Keratinocyte (primary cell): ENCODE results near the gene BNIP2. TPM values are rescaled to one million over a fixed set of nuclear protein-coding genes. Genes with fewer than 3 reads are reported as not detected.

Source experiments
- DNase-seq: peaks from one replicate; pipeline ENCODE4 v3.0.0-alpha.2; 2011; ENCODE audit warnings: low read depth, missing footprints, low spot score
- FAIRE-seq: peaks from 2 replicates; lab custom pipeline; 2011; peaks lifted over from hg19 to GRCh38; lab: Jason Lieb, UNC
- H2AFZ ChIP-seq: 2 replicates; pipeline ENCODE4 v1.6.0; 2012; ENCODE audit warnings: low read length, control low read depth, inconsistent platforms; ENCODE audit not compliant: control insufficient read depth
- H3K27ac ChIP-seq: 2 replicates; pipeline ENCODE4 v1.5.1; 2011; ENCODE audit warnings: low read length; ENCODE audit not compliant: control insufficient read depth, insufficient read depth
- H3K27me3 ChIP-seq: 3 replicates; pipeline ENCODE4 v1.6.0; 2011; ENCODE audit warnings: low read length; ENCODE audit not compliant: control insufficient read depth, insufficient read depth; ENCODE audit errors: extremely low read depth
- H3K36me3 ChIP-seq, 2 experiments: 2 replicates in 1 of 2; 3 replicates in 1 of 2; pipeline ENCODE4 v1.5.1; 2011; ENCODE audit warnings: low read length in 2 of 2, mild to moderate bottlenecking in 1 of 2; ENCODE audit not compliant: control insufficient read depth in 2 of 2, insufficient read depth in 2 of 2; ENCODE audit errors: extremely low read depth in 1 of 2
- H3K4me1 ChIP-seq: 3 replicates; pipeline ENCODE4 v1.5.1; 2011; ENCODE audit warnings: low read length; ENCODE audit not compliant: control insufficient read depth, insufficient read depth; ENCODE audit errors: extremely low read depth
- H3K4me2 ChIP-seq: 3 replicates; pipeline ENCODE4 v1.6.0; 2011; ENCODE audit warnings: low read depth, low read length; ENCODE audit not compliant: control insufficient read depth, insufficient read depth; ENCODE audit errors: extremely low read depth
- H3K4me3 ChIP-seq, 3 experiments: fragments of 200-600 bp in 1 of 3; sonication (generic) in 1 of 3; 2 replicates in 2 of 3; 3 replicates in 1 of 3; pipeline ENCODE4 v1.5.1; 2011 to 2016; ENCODE audit warnings: low read length in 3 of 3, mild to moderate bottlenecking in 3 of 3, control low read depth in 2 of 3, inconsistent platforms in 1 of 3, low read depth in 1 of 3, mixed read lengths in 1 of 3, mixed run types in 1 of 3, moderate library complexity in 1 of 3; ENCODE audit not compliant: control insufficient read depth in 2 of 3, insufficient read depth in 2 of 3; ENCODE audit errors: extremely low read depth in 1 of 3
- H3K79me2 ChIP-seq: 2 replicates; pipeline ENCODE4 v1.6.0; 2012; ENCODE audit warnings: low read length; ENCODE audit not compliant: control insufficient read depth, insufficient read depth
- H3K9ac ChIP-seq: 3 replicates; pipeline ENCODE4 v1.6.0; 2011; ENCODE audit warnings: low read length; ENCODE audit not compliant: control insufficient read depth, insufficient read depth; ENCODE audit errors: extremely low read depth
- H3K9me1 ChIP-seq: 3 replicates; pipeline ENCODE4 v1.6.0; 2011; ENCODE audit warnings: low read length; ENCODE audit not compliant: control insufficient read depth, insufficient read depth; ENCODE audit errors: extremely low read depth
- H3K9me3 ChIP-seq: 2 replicates; pipeline ENCODE4 v1.5.1; 2012; ENCODE audit warnings: low read depth, low read length; ENCODE audit not compliant: control insufficient read depth
- H4K20me1 ChIP-seq: 3 replicates; pipeline ENCODE4 v1.6.0; 2011; ENCODE audit warnings: low read length; ENCODE audit not compliant: control insufficient read depth, insufficient read depth; ENCODE audit errors: extremely low read depth
- CTCF ChIP-seq, 3 experiments: IDR thresholded peaks in 1 of 3; conservative IDR thresholded peaks in 1 of 3; optimal IDR thresholded peaks in 1 of 3; 2 replicates in 2 of 3; 3 replicates in 1 of 3; pipeline versions ENCODE3 to v1.5.1; 2011; ENCODE audit warnings: low read length in 3 of 3, mild to moderate bottlenecking in 3 of 3, moderate library complexity in 2 of 3, control low read depth in 1 of 3, inconsistent platforms in 1 of 3; ENCODE audit not compliant: insufficient read depth in 2 of 3; ENCODE audit errors: extremely low read depth in 1 of 3
- EZH2 ChIP-seq: IDR thresholded peaks from one replicate; pipeline ENCODE4 v1.6.1; 2012; ENCODE audit warnings: inconsistent platforms, mild to moderate bottlenecking, low read length, moderate library complexity
- dilution Hi-C: fragments of 300-500 bp; cut with MboI; formaldehyde crosslinking; loops from one replicate; pipeline ENCODE4 v1.7.0; 2020; ENCODE audit warnings: low sequenced_read_pairs; ENCODE audit not compliant: extremely low pct_ligation_motif_present
- polyA plus RNA-seq, 5 experiments: library from polyadenylated mRNA; depleted of rRNA in 3 of 5; stranded (reverse) in 3 of 5; stranded (forward) in 1 of 5; unstranded in 1 of 5; fragments of >200 nt; gene quantifications; 1 replicate in 1 of 5; 2 replicates in 3 of 5; 3 replicates in 1 of 5; pipeline versions ENCODE4 v1.2.1 to v1.2.3, GENCODE V29; 2011 to 2012; ENCODE audit warnings: missing spikeins in 2 of 5, low read depth in 1 of 5, low replicate concordance in 1 of 5

BNIP2 gene
- polyA plus RNA-seq, 1 donor (not counting 4 experiments of a cell fraction or from before 2014, with no cell fraction given), result 57.4 TPM

- Histone ChIP-seq H3K9me3 (no peaks in the 10 kb centered on the region), H3K36me3 (peaks cover 9 to 34% of the 10 kb centered on the region in 2 experiments), H3K4me3 (no peak overlapping the region), H3K9ac (no peak overlapping the region), H2AFZ (no peak overlapping the region), H3K4me1 (peaks cover under 1% of the 10 kb centered on the region), H4K20me1 (peaks cover 21% of the 10 kb centered on the region), H3K4me2 (no peak overlapping the region), H3K27me3 (no peaks in the 10 kb centered on the region), H3K9me1 (no peaks in the 10 kb centered on the region), H3K27ac (no peak overlapping the region), H3K79me2 (peaks cover 45% of the 10 kb centered on the region)
- TF ChIP-seq EZH2, result no peak
- dilution Hi-C loops, result no loop called here
- no peak for FAIRE-seq
- DNase-seq, result no peak
These were observed 8.2 kb downstream of the BNIP2 start for GRCh38 chr15:59680870-59681269.

GRCh38 chr15:59680346-59680745 lies 8.8 kb downstream of the BNIP2 start:
- Histone ChIP-seq H2AFZ (no peak overlapping the region), H3K9me3 (no peaks in the 10 kb centered on the region), H3K27ac (no peak overlapping the region), H3K27me3 (no peaks in the 10 kb centered on the region), H4K20me1 (peaks cover 18% of the 10 kb centered on the region), H3K4me2 (no peak overlapping the region), H3K9ac (no peak overlapping the region), H3K79me2 (peaks cover 40% of the 10 kb centered on the region), H3K36me3 (peaks cover 9 to 34% of the 10 kb centered on the region in 2 experiments), H3K4me1 (no peaks in the 10 kb centered on the region), H3K4me3 (no peak overlapping the region), H3K9me1 (no peaks in the 10 kb centered on the region)
- dilution Hi-C loops, result no loop called here
- no peak for DNase-seq
- TF ChIP-seq EZH2 (no peak), CTCF (optimal IDR thresholded peaks at IDR 0.05 in 1 of 3, IDR thresholded peaks at IDR 0.05 in 1 of 3, conservative IDR thresholded peaks at IDR 0.05 in 1 of 3; ENCODE audit: extremely low read depth in 1 of 3, insufficient read depth in 2 of 3, low read length in 3 of 3) (no peak)
- FAIRE-seq, result no peak

GRCh38 chr15:59678620-59679019 lies 10.5 kb downstream of the BNIP2 start:
- Histone ChIP-seq H4K20me1 (peaks cover 5% of the 10 kb centered on the region), H3K36me3 (peaks cover 9 to 34% of the 10 kb centered on the region in 2 experiments), H3K4me1 (no peaks in the 10 kb centered on the region), H3K9ac (no peak overlapping the region), H3K9me3 (no peaks in the 10 kb centered on the region), H3K4me2 (no peak overlapping the region), H3K9me1 (no peaks in the 10 kb centered on the region), H2AFZ (no peak overlapping the region), H3K79me2 (peaks cover 23% of the 10 kb centered on the region), H3K27ac (no peak overlapping the region), H3K4me3 (no peak overlapping the region), H3K27me3 (no peaks in the 10 kb centered on the region)
- dilution Hi-C loops, result no loop called here
- DNase-seq (no peak), FAIRE-seq (no peak)
- TF ChIP-seq EZH2 (no peak), CTCF (optimal IDR thresholded peaks at IDR 0.05 in 1 of 3, IDR thresholded peaks at IDR 0.05 in 1 of 3, conservative IDR thresholded peaks at IDR 0.05 in 1 of 3; ENCODE audit: extremely low read depth in 1 of 3, insufficient read depth in 2 of 3, low read length in 3 of 3) (no peak)
